K562 (cell line): ENCODE measurements around the gene PEDS1. TPM values are rescaled to one million over a fixed set of nuclear protein-coding genes. Genes with fewer than 3 reads are reported as not detected.

ENCODE experiments used
- ARID4B ChIP-seq: sonication (generic); formaldehyde crosslinking; IDR thresholded peaks from 2 replicates; pipeline ENCODE4 v1.8.0; 2022; ENCODE audit warnings: mild to moderate bottlenecking, missing genetic modification reagents
- CEBPZ ChIP-seq: fragments of 150-350 bp; IDR thresholded peaks from 2 replicates; pipeline ENCODE4 v1.6.1; 2014; ENCODE audit warnings: low read depth, mild to moderate bottlenecking, low read length, borderline replicate concordance
- DEAF1 ChIP-seq: fragments of 450-650 bp; formaldehyde crosslinking; IDR thresholded peaks from 2 replicates; pipeline ENCODE4 v1.4.0; 2020; ENCODE audit warnings: mild to moderate bottlenecking, moderate library complexity
- E2F8 ChIP-seq: fragments of 450-650 bp; IDR thresholded peaks from 2 replicates; pipeline ENCODE4 v1.7.1; 2018; ENCODE audit warnings: mild to moderate bottlenecking, low read depth; ENCODE audit not compliant: partially characterized antibody
- MCM2 ChIP-seq: fragments of 450-650 bp; IDR thresholded peaks from 2 replicates; pipeline ENCODE4 v1.6.1; 2017; ENCODE audit warnings: low read depth, mild to moderate bottlenecking
- MECOM ChIP-seq: fragments of 250-450 bp; sonication (Bioruptor Pico); IDR thresholded peaks from 2 replicates; pipeline ENCODE4 v1.8.0; 2022; ENCODE audit warnings: inconsistent platforms
- PURB ChIP-seq: sonication (generic); formaldehyde crosslinking; IDR thresholded peaks from 2 replicates; pipeline ENCODE4 v1.9.0; 2021; ENCODE audit warnings: low read depth, mild to moderate bottlenecking, missing genetic modification reagents
- RBM25 ChIP-seq: fragments of 200-400 bp; formaldehyde crosslinking; IDR thresholded peaks from 2 replicates; pipeline ENCODE4 v1.6.1; 2018; ENCODE audit warnings: low read length, low read depth, moderate library complexity; ENCODE audit not compliant: severe bottlenecking
- TAF15 ChIP-seq: fragments of 200-400 bp; formaldehyde crosslinking; IDR thresholded peaks from 2 replicates; pipeline ENCODE4 v1.6.1; 2017; ENCODE audit warnings: mild to moderate bottlenecking, low read depth, low read length, moderate library complexity
- ZNF512 ChIP-seq: IDR thresholded peaks from 2 replicates; pipeline ENCODE4 v1.6.1; 2016; ENCODE audit warnings: missing genetic modification characterization, missing compliant biosample characterization
- ZNF586 ChIP-seq: fragments of 450-650 bp; formaldehyde crosslinking; conservative IDR thresholded peaks from 2 replicates; pipeline ENCODE4 v1.4.0; 2020; ENCODE audit warnings: mild to moderate bottlenecking, moderate library complexity
- polyA plus RNA-seq, 8 experiments: library from polyadenylated mRNA; depleted of rRNA in 4 of 8; stranded (reverse) in 5 of 8; unstranded in 3 of 8; fragments of >200 nt; fragmentation: Nextera tagmentation in 2 of 8; fragmentation: Illumina TruSeq in 1 of 8; extraction: Ambion mirVana in 2 of 8; extraction: Trizol in 1 of 8; gene quantifications; 2 replicates each; pipeline versions ENCODE4 v1.2.1 to v1.2.3, GENCODE V29; 2011 to 2014; ENCODE audit warnings: inconsistent platforms in 1 of 8, missing spikeins in 1 of 8
- total RNA-seq, 7 experiments: library from RNA; depleted of rRNA in 6 of 7; stranded (reverse); fragments of >200 nt in 6 of 7; fragmentation: Illumina TruSeq in 2 of 7; extraction: Trizol in 2 of 7; gene quantifications; 2 replicates each; pipeline versions ENCODE4 v1.2.1 to v1.2.3, GENCODE V29; 2011 to 2021; ENCODE audit warnings: low replicate concordance in 1 of 7

Gene PEDS1
- total and polyA plus RNA-seq, 9 of the 15 experiments (the other 6 are each of a cell fraction or from before 2014, with no cell fraction given): 2.9 to 38.5 (median 24.2) TPM

GRCh38 chr20:50151034-50151743 lies 2.3 kb downstream of the PEDS1 start (continued):
- TF ChIP-seq ARID4B (CRISPR knock-in tag) (no peak), MCM2 (no peak), RBM25 (peak; percentile 58), DEAF1 (no peak), MECOM (CRISPR knock-in tag) (no peak), ZNF586 (CRISPR knock-in tag) (no peak), E2F8 (no peak), PURB (CRISPR knock-in tag) (no peak), CEBPZ (no peak), ZNF512 (tag) (no peak), TAF15 (no peak)
